Spleen (tissue), 11 donors: ENCODE data around the gene DHX34. TPM values are rescaled to one million over a fixed set of nuclear protein-coding genes. Genes with fewer than 3 reads are reported as not detected.
"Not testable (repeated sequence)": the region's sequence is repeated elsewhere in the genome, so short reads cannot be mapped to it uniquely, and the experiment has no call there.

Experiments
- DNase-seq: peaks from one replicate; pipeline ENCODE4 v3.0.0-alpha.2; 2020
- H3K27ac ChIP-seq, 8 donors: fragments of 200-600 bp; sonication (generic) in 7 of 8; 1 replicate in 4 of 8; 2 replicates in 4 of 8; pipeline versions ENCODE4 v1.5.0 to v1.8.0; 2016 to 2021; ENCODE audit warnings: inconsistent platforms in 4 of 8, mild to moderate bottlenecking in 4 of 8, moderate library complexity in 1 of 8
- H3K27me3 ChIP-seq, 7 donors: fragments of 200-600 bp; sonication (generic) in 6 of 7; replicated peaks in 1 of 7; 1 replicate in 4 of 7; 2 replicates in 3 of 7; pipeline versions ENCODE4 v1.5.0 to v1.8.0; 2016 to 2021; ENCODE audit warnings: inconsistent platforms in 3 of 7, mild to moderate bottlenecking in 1 of 7
- H3K36me3 ChIP-seq, 6 donors: fragments of 200-600 bp; sonication (generic) in 5 of 6; 1 replicate in 4 of 6; 2 replicates in 2 of 6; pipeline versions ENCODE4 v1.5.0 to v1.8.0; 2016 to 2021; ENCODE audit warnings: inconsistent platforms in 2 of 6
- H3K4me1 ChIP-seq, 6 donors: fragments of 200-600 bp; sonication (generic) in 5 of 6; 1 replicate in 3 of 6; 2 replicates in 3 of 6; pipeline versions ENCODE4 v1.5.0 to v1.8.0; 2016 to 2021; ENCODE audit warnings: inconsistent platforms in 3 of 6
- H3K4me3 ChIP-seq, 8 donors: fragments of 200-600 bp; sonication (generic) in 7 of 8; 1 replicate in 4 of 8; 2 replicates in 4 of 8; pipeline versions ENCODE4 v1.5.0 to v1.8.0; 2016 to 2021; ENCODE audit warnings: inconsistent platforms in 4 of 8, mild to moderate bottlenecking in 4 of 8, moderate library complexity in 2 of 8
- H3K9me3 ChIP-seq, 8 donors: fragments of 200-600 bp; sonication (generic) in 7 of 8; 1 replicate in 4 of 8; 2 replicates in 4 of 8; pipeline versions ENCODE4 v1.5.0 to v1.8.0; 2016 to 2021; ENCODE audit warnings: inconsistent platforms in 4 of 8
- POLR2A ChIP-seq, 3 donors: fragments of 450-650 bp; IDR thresholded peaks; one replicate each; pipeline ENCODE4 v1.5.1; 2017; ENCODE audit warnings: antibody characterized with exemption in 3 of 3, mild to moderate bottlenecking in 1 of 3
- POLR2AphosphoS5 ChIP-seq, 3 donors: sonication (generic); formaldehyde crosslinking; IDR thresholded peaks; one replicate each; pipeline ENCODE4 v1.5.1; 2017; ENCODE audit warnings: antibody characterized with exemption in 3 of 3
- WGBS, 5 donors: extraction: QIAGEN DNeasy Blood & Tissue Kit in 3 of 5; methylation state at CpG; one replicate each; pipeline versions ENCODE4 v1.1.5 to v1.1.7; 2013 to 2018; 5-methylcytosine and 5-hydroxymethylcytosine counted together
- intact Hi-C: fragments of 100-400 bp; cut with DNase I; formaldehyde crosslinking; loops from one replicate; pipeline ENCODE4 v1.15.0; 2023; ENCODE audit warnings: low total_unique reads
- polyA plus RNA-seq, 3 donors: library from polyadenylated mRNA; stranded (reverse); fragments of 200-250 nt; gene quantifications; one replicate each; pipeline ENCODE4 v1.2.1, GENCODE V29; 2013
- total RNA-seq, 7 donors: library from RNA; depleted of rRNA in 3 of 7; stranded (reverse); fragments of >200 nt in 3 of 7; fragmentation: NEBNext Ultra II Directional in 4 of 7; extraction: Animal tissue kit (Norgen Biotek cat#: 25700) in 4 of 7; gene quantifications; one replicate each; pipeline versions ENCODE4 v1.1.0 to v1.2.1, GENCODE V29; 2016 to 2021
- TF ChIP-seq, protein P1 (sequence below), 11 experiments: fragments of 200-600 bp in 7 of 11; fragments of 450-650 bp in 4 of 11; sonication (generic) in 4 of 11; IDR thresholded peaks in 8 of 11; conservative IDR thresholded peaks in 3 of 11; 1 replicate in 7 of 11; 2 replicates in 4 of 11; pipeline versions ENCODE4 v1.4.0 to v1.8.0; 2016 to 2021; ENCODE audit warnings: antibody characterized with exemption in 11 of 11, inconsistent platforms in 4 of 11, mild to moderate bottlenecking in 1 of 11
- donor health status: healthy with polysubstance abuse.
- donor health status: DM: no; HTN: no; CAD: no; lungs with moderate emphysema.
- donor health status: DM: no; HTN: no; CAD: no.
- donor health status: Bipolar disorder and iron deficiency.
- donor health status: healthy.
- donor health status: DM: no; HTN: no; CAD: no.
- donor health status: DM: yes; HTN: yes; CAD: no.

Gene DHX34
- total and polyA plus RNA-seq, 10 donors, result 8.4 to 34.8 (median 22.5) TPM

DNA sequence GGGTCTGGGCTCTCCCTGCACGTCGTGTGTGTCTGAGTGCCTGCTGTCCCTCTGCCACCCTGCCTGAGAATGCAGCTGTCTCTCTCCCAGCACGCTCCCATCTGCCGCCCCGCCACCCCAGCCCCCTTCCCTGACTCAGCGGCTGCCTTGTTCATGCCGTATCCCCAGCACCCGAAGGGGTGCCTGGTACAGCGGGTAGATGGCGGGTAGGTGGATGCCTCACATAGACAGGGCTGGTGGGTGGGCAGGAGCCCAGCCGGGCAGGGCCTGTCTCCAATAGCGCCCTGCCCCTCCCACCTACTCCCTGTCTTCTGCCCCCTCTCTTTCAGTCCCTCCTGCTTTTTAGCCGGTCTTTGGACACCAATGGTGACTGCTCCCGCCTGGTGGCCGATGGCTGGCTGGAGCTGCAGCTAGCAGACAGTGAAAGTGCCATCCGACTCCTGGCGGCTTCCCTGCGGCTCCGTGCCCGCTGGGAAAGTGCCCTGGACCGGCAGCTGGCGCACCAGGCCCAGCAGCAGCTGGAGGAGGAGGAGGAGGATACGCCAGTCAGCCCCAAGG is 30.3 kb downstream of the DHX34 start:
- Histone ChIP-seq H3K27ac (peak overlapping the region in 1 of 8 donors; percentile 88), H3K27me3 (no peaks in the 10 kb centered on the region), H3K4me1 (peaks cover 0 to 45% (median 23%) of the 10 kb centered on the region in 6 donors), H3K4me3 (no peak overlapping the region), H3K36me3 (peaks cover 0 to 85% (median 78%) of the 10 kb centered on the region in 6 donors), H3K9me3 (no peaks in the 10 kb centered on the region)
- WGBS, 5 donors, result 93 to 97% (median 95%) methylated on average over 17 to 23 of the region's 23 CpGs
- intact Hi-C loops, result no loop called here
- TF ChIP-seq POLR2AphosphoS5 (IDR thresholded peaks at IDR 0.05), result peak in 1 of 3 donors; percentile 52
- no peak for TF ChIP-seq POLR2A (IDR thresholded peaks at IDR 0.05)
- no peak for DNase-seq

DNA sequence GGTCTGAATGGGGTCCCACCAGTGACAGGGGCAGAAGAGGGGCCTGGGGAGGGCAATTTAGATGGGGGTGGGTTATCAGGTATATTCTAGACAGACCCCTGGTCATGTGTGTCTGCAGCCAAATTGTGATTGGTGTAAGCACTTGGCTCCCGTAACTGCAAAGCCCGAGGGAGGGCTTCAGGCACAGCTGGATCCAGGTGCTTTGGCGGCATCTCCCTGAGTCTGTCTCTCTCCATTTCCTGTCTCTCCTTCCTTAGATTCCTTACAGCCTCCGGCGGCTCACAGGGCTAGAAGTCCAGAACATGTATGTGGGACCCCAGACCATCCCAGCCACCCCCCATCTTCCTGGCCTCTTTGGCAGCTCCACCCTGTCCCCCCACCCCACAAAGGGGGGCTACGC is 31.4 kb downstream of the DHX34 start:
- intact Hi-C loops, result no loop called here
- 94 to 100% (median 96%) methylated on average over 5 to 6 of the region's 6 CpGs for WGBS, 5 donors
- no peaks in the 10 kb centered on the region for H3K9me3 ChIP-seq
- DNase-seq, result no peak
- no peaks in the 10 kb centered on the region for H3K27me3 ChIP-seq
- H3K4me3 ChIP-seq, result peak overlapping the region in 1 of 8 donors; percentile 53
- TF ChIP-seq POLR2AphosphoS5 (IDR thresholded peaks at IDR 0.05) (no peak), POLR2A (IDR thresholded peaks at IDR 0.05) (no peak)
- TF ChIP-seq, protein P1, sequence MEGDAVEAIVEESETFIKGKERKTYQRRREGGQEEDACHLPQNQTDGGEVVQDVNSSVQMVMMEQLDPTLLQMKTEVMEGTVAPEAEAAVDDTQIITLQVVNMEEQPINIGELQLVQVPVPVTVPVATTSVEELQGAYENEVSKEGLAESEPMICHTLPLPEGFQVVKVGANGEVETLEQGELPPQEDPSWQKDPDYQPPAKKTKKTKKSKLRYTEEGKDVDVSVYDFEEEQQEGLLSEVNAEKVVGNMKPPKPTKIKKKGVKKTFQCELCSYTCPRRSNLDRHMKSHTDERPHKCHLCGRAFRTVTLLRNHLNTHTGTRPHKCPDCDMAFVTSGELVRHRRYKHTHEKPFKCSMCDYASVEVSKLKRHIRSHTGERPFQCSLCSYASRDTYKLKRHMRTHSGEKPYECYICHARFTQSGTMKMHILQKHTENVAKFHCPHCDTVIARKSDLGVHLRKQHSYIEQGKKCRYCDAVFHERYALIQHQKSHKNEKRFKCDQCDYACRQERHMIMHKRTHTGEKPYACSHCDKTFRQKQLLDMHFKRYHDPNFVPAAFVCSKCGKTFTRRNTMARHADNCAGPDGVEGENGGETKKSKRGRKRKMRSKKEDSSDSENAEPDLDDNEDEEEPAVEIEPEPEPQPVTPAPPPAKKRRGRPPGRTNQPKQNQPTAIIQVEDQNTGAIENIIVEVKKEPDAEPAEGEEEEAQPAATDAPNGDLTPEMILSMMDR (IDR thresholded peaks at IDR 0.05 in 8 of 11, conservative IDR thresholded peaks at IDR 0.05 in 3 of 11), result no peak
- peaks cover 0 to 45% (median 23%) of the 10 kb centered on the region in 6 donors for H3K4me1 ChIP-seq
- peak overlapping the region in 3 of 8 donors; percentile 79 to 88 (median 85) for H3K27ac ChIP-seq
- H3K36me3 ChIP-seq, result peaks cover 0 to 74% (median 67%) of the 10 kb centered on the region in 6 donors

DNA sequence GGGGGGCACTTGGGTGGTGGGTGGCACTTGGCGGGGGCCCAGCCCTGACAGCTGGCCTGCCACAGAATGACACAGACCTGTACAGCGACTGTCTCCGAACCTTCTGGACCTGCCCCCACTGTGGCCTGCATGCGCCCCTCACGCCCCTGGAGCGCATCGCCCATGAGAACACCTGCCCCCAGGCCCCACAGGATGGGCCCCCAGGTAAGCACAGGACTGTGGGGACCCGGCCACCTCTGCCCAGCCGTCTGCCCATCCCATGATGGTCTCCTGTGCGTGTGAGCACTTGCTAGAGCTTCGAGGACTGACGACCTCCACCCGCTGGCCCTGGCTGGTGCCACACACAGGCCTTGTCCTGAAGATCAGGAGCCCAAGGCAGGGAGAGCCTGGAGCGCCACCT is 32.0 kb downstream of the DHX34 start:
- WGBS, 5 donors, result 90 to 97% (median 95%) methylated on average over 8 to 14 of the region's 14 CpGs
- Histone ChIP-seq H3K4me3 (peak overlapping the region in 1 of 8 donors; percentile 53), H3K27ac (peak overlapping the region in 7 of 8 donors; percentile 47 to 88 (median 64)), H3K4me1 (peaks cover 0 to 45% (median 23%) of the 10 kb centered on the region in 6 donors), H3K27me3 (no peaks in the 10 kb centered on the region), H3K9me3 (no peaks in the 10 kb centered on the region), H3K36me3 (peaks cover 0 to 68% (median 62%) of the 10 kb centered on the region in 6 donors)
- DNase-seq, result peak; percentile 78
- TF ChIP-seq, protein P1 (IDR thresholded peaks at IDR 0.05 in 8 of 11, conservative IDR thresholded peaks at IDR 0.05 in 3 of 11), result no peak
- TF ChIP-seq POLR2AphosphoS5 (IDR thresholded peaks at IDR 0.05), result no peak
- no peak for TF ChIP-seq POLR2A (IDR thresholded peaks at IDR 0.05)
- intact Hi-C loops, result no loop called here

DNA sequence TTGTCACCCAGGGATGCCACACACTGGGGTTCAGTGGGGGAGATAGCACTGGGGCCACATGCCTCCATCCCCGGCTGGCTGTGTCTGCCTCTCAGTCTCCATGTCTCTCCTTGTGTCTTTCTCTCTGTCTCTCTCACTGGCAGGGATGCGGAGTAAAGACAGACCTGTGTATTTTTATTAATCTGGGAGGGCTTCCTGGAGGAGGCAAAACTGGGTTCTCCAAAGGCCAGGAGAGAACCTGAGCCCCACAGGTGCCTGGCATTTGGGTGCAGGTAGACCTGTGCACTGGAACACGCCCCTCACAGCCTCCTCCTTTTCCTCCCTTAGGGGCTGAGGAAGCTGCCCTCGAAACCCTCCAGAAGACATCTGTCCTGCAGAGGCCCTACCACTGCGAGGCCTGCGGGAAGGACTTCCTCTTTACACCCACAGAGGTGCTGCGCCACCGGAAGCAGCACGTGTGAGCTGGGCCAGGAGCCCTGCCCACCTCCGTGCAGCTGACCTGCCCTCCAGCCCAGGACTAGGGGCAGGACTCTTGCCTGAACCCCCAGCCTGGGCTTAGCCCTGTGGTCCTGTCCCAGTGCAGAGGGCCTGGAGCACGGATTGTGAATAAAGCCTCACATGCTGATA is 32.7 kb downstream of the DHX34 start:
- Histone ChIP-seq H3K4me1 (peaks cover 0 to 47% (median 23%) of the 10 kb centered on the region in 6 donors), H3K27ac (peak overlapping the region in 7 of 8 donors; percentile 47 to 88 (median 79)), H3K36me3 (peaks cover 0 to 62% (median 55%) of the 10 kb centered on the region in 6 donors), H3K9me3 (no peaks in the 10 kb centered on the region), H3K4me3 (peak overlapping the region in 1 of 8 donors; percentile 53), H3K27me3 (no peaks in the 10 kb centered on the region)
- DNase-seq, result peak; percentile 95
- TF ChIP-seq POLR2A (IDR thresholded peaks at IDR 0.05) (no peak), POLR2AphosphoS5 (IDR thresholded peaks at IDR 0.05) (peak; percentile 72 to 88 (median 78))
- TF ChIP-seq, protein P1 (IDR thresholded peaks at IDR 0.05 in 8 of 11, conservative IDR thresholded peaks at IDR 0.05 in 3 of 11), result peak in 1 of 11 experiments; percentile 14
- intact Hi-C loops, result no loop called here
- 32 to 72% (median 34%) methylated on average over 9 to 11 of the region's 11 CpGs for WGBS, 5 donors

DNA sequence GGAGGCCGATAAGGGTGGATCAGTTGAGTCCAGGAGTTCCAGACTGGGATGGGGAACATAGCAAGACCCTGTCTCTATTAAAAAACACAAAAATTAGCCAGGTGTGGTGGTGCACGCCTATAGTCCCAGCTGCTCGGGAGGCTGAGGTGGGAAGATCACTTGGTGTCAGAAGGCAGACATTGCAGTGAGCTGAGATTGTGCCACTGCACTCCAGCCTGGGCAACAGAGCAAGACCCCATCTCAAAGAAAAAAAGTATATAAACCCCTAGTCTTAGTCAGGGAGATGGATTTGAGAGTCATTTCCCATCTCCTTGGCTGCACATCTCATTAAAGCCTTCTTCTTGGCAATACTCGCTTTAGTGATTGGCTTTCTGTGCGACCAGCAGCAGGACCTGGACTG is 34.8 kb downstream of the DHX34 start:
- Histone ChIP-seq H3K4me1 (peaks cover 0 to 63% (median 23%) of the 10 kb centered on the region in 6 donors), H3K4me3 (peak overlapping the region in 1 of 8 donors; percentile 21), H3K27ac (peak overlapping the region in 4 of 8 donors; percentile 10 to 88 (median 56)), H3K36me3 (peaks cover 0 to 41% (median 35%) of the 10 kb centered on the region in 6 donors)
- WGBS, 5 donors, result 84 to 91% (median 88%) methylated on average over 5 of the region's 5 CpGs
- intact Hi-C loops, H3K27me3 ChIP-seq, H3K9me3 ChIP-seq, DNase-seq: not testable (repeated sequence)

DNA sequence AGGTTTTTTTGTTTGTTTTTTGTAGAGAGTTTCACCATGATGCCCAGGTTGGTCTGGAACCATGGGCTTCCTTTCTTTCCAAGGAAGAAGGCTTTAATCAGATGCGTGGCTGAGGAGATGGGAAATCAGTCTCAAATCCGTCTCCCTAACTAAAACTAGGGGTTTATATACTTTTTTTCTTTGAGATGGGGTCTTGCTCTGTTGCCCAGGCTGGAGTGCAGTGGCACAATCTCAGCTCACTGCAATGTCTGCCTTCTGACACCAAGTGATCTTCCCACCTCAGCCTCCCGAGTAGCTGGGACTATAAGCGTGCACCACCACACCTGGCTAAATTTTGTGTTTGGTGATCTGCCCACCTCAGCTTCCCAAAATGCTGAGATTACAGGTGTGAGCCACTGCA is 35.4 kb downstream of the DHX34 start:
- intact Hi-C loops, H3K27ac ChIP-seq, H3K4me3 ChIP-seq, H3K27me3 ChIP-seq, H3K9me3 ChIP-seq, DNase-seq: not testable (repeated sequence)
- peaks cover 0 to 34% (median 29%) of the 10 kb centered on the region in 6 donors for H3K36me3 ChIP-seq
- H3K4me1 ChIP-seq, result peaks cover 0 to 65% (median 23%) of the 10 kb centered on the region in 6 donors
- WGBS, 5 donors, result 81 to 94% (median 85%) methylated on average over 4 of the region's 4 CpGs
